Activated T-cell treated with anti-CD3 and anti-CD28 coated beads, Interleukin-2, amount 50 U/mL, for 4 hours (primary cell): ENCODE data around the gene GALT. TPM values are rescaled to one million over a fixed set of nuclear protein-coding genes. Genes with fewer than 3 reads are reported as not detected.

Source experiments
- ATAC-seq, 2 donors: fragments of 200-7000 bp; cut with Tn5 transposase; one replicate each; pipeline ENCODE4 v1.10.0; 2021
- DNase-seq: peaks from one replicate; pipeline ENCODE4 v3.0.0-alpha.2; 2020
- H3K27me3 Mint-ChIP-seq: one replicate; pipeline ENCODE4 v1.8.0; 2021; ENCODE audit warnings: low read depth, mixed read lengths
- H3K36me3 Mint-ChIP-seq: one replicate; pipeline ENCODE4 v1.8.0; 2022; ENCODE audit warnings: mixed read lengths; ENCODE audit not compliant: insufficient read depth
- H3K4me1 Mint-ChIP-seq: one replicate; pipeline ENCODE4 v1.8.0; 2021; ENCODE audit warnings: low read depth, mixed read lengths
- H3K4me3 Mint-ChIP-seq: one replicate; pipeline ENCODE4 v1.8.0; 2021; ENCODE audit warnings: mild to moderate bottlenecking, moderate library complexity, mixed read lengths
- H3K9me3 Mint-ChIP-seq: one replicate; pipeline ENCODE4 v1.8.0; 2021; ENCODE audit warnings: mixed read lengths
- total RNA-seq, 3 donors: library from RNA; stranded (reverse); gene quantifications; one replicate each; pipeline ENCODE4 v1.2.1, GENCODE V29; 2021

The GALT gene
- 10 to 100 TPM; 29.8 to 37.7 (median 30.3) TPM for total RNA-seq

DNA sequence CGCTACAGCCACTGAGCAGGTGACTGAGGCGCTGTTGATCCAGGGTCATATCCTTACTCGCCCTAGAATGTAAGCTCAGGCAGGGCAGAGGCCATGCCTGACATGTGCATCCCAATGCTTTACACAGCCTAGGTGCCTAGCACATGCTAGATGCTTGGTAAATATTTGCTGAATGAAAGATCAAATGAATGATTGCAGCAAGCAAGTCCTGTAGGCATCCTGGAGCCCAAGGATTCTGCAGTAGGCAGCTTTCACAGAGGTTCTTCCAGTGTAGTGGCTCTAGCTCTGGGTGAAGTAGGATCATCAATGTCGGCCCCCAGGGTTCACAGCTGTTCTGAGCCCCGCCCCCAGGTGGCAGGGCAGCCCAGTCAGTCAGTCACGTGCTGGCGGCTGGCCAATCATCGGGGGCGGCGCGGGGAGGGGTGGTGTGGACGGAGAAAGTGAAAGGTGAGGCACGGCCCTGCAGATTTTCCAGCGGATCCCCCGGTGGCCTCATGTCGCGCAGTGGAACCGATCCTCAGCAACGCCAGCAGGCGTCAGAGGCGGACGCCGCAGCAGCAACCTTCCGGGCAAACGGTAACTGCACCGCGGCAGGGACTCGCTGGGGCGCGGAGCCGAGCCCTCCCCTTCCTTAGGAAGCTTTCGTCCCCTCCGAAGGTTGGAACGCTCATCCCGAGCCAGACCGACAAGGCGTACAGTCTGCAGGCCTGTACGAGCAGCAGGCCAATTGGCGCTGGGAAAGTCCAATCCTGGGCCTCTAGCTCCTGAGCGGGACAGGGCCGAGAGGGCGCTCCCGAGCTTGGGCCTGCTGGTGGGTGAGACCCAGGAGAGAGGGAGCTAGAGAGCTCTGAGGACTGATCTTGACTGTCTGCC lies at the start of gene GALT:
TSS of gene GALT (plus strand) at position 465 of the 873 bp plus-strand sequence. CDS start at position 495, 30 bp downstream.
- no peaks in the 10 kb centered on the region for H3K9me3 Mint-ChIP-seq
- peaks cover 17% of the 10 kb centered on the region for H3K36me3 Mint-ChIP-seq
- H3K27me3 Mint-ChIP-seq, result no peaks in the 10 kb centered on the region
- peak within 1 kb of the TSS; percentile 91 for H3K4me3 Mint-ChIP-seq
- ATAC-seq, result peak; percentile 87 to 89
- H3K4me1 Mint-ChIP-seq, result peaks cover 30% of the 10 kb centered on the region
- DNase-seq, result peak; percentile 97

DNA sequence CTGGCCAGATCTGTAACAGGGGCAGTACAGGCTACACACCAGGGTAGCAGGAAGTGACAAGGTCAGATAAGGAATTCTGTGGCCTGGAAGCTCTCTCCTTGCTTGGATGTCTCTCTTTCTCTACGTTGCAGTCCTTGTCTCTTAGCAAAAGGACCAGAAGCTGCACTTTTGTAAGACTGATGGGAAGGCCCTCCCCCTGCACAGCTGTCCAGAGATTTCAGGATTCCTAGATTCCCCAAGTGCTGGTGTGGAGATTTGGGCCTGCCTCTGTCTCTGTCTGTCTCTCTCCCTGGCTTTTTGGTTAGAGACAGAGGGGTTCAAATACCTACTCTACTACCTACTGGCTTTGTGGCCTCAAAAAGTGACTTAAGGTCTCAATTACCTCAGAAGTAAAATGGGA lies 46.9 kb upstream of the GALT start:
- peaks cover 15% of the 10 kb centered on the region for H3K27me3 Mint-ChIP-seq
- DNase-seq (no peak), ATAC-seq (no peak)
- H3K4me1 Mint-ChIP-seq, result no peaks in the 10 kb centered on the region
- H3K9me3 Mint-ChIP-seq, result no peaks in the 10 kb centered on the region
- H3K4me3 Mint-ChIP-seq, result no peak overlapping the region
- no peaks in the 10 kb centered on the region for H3K36me3 Mint-ChIP-seq

DNA sequence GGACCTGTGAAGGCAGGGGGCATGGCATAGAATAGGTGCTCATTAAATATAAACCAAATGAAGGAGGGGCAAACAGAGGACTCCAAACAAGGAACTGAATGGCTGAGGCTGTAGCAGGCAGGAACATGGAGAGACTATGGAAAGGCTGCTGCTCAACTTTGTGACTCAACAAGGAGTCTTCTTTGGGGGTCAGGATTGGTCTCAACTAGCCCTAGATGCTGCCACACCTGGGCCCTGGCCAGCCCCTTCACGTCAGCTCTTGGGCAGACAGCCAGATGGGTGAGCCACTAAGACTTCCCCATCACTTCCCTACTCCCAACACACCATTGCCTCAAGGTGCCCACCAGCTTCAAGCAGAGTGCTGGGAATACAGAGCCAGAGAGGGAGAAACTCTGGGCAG lies 45.6 kb upstream of the GALT start:
- Mint-ChIP-seq H3K9me3 (no peaks in the 10 kb centered on the region), H3K4me3 (no peak overlapping the region)

DNA sequence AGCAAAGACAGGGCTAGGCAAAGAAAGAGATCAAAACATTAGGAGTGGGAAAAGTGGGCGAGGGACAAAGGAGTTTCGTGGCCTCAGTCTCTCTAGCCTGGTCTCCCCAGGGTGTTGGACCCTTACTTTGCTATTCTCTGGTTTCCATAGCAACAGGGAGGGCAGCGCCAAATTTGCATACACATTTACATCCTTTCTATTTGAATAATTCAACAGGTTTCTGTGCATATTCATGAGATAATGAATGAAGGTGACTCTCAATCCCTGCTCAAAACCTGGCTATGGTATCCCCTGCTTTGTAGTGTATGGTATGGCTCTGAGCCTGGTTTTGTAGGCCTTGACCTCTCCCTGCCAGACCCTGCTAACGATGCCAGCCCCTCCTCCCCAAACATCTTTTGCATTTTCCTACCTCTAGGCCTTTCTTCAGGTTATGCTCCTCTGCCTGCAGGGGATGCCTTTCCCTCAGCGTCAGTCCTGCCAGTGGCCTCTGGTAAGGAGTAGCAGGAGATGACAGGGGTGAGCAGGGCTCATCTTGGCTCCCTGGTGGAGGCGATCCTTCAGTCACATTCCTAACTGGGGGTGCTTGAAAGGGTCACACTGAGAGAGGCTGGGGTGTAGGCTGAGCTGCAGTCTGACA lies 44.4 kb upstream of the GALT start:
- Mint-ChIP-seq H3K9me3 (no peaks in the 10 kb centered on the region), H3K27me3 (peaks cover 3% of the 10 kb centered on the region), H3K4me3 (no peak overlapping the region), H3K36me3 (no peaks in the 10 kb centered on the region), H3K4me1 (no peaks in the 10 kb centered on the region)
- DNase-seq (no peak), ATAC-seq (no peak)

More for the DNA sequence above, 45.6 kb upstream of the GALT start:
- Mint-ChIP-seq H3K4me1 (no peaks in the 10 kb centered on the region), H3K27me3 (peaks cover 11% of the 10 kb centered on the region), H3K36me3 (no peaks in the 10 kb centered on the region)
- ATAC-seq, result no peak
- DNase-seq, result no peak

DNA sequence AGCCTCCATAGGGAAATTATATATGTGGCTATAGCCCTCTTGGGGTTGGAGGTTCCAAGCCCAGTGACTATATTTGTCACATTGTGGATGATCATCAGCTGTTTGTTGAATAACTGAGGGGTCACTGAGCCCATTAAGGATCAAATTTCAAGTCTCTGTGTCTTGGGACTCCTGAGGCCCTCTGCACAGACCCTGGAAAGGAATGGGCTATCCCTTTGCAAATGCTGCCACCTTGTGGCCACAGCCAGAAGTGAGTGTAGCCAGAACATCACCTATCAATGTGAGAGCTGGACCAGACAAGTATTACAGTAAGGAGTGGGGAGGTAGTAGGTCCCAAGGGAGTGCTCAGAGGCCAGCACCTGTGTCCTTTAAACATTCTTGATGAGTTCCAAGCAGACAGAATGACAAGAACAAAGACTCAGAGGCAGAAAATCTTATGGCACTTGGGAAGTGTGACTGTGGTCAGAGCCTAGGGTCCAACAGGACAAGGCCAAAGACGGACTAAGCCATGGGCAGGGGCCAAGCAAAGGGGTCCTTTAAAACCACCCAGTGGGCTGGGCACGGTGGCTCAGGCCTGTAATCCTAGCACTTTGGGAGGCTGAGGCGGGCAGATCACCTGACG lies 42.8 kb upstream of the GALT start:
- DNase-seq (peak; percentile 80), ATAC-seq (peak; percentile 93 to 98)
- no peaks in the 10 kb centered on the region for H3K36me3 Mint-ChIP-seq
- H3K4me3 Mint-ChIP-seq, result no peak overlapping the region
- H3K4me1 Mint-ChIP-seq, result no peaks in the 10 kb centered on the region
- H3K27me3 Mint-ChIP-seq, result peaks cover 3% of the 10 kb centered on the region
- no peaks in the 10 kb centered on the region for H3K9me3 Mint-ChIP-seq

DNA sequence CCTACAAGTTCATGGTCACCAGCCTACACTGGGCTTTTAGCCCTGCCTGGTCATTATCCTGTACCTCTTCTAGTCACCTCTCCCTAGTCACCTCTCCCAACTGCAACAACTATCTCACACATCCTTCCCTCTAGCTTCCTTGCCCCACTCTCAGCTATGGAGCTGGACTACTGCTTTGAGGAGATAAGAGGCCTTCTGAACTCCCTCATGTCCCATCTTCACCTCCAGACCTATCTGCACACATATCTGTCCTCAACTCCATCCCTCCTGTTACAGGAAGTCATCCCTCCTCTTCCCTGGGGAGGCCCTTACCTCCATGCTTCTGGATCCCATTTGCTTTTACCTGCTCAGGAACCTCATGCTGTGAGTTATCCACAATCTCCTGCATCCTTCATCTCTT lies 40.3 kb upstream of the GALT start:
- H3K27me3 Mint-ChIP-seq, result peaks cover 3% of the 10 kb centered on the region
- H3K36me3 Mint-ChIP-seq, result no peaks in the 10 kb centered on the region

DNA sequence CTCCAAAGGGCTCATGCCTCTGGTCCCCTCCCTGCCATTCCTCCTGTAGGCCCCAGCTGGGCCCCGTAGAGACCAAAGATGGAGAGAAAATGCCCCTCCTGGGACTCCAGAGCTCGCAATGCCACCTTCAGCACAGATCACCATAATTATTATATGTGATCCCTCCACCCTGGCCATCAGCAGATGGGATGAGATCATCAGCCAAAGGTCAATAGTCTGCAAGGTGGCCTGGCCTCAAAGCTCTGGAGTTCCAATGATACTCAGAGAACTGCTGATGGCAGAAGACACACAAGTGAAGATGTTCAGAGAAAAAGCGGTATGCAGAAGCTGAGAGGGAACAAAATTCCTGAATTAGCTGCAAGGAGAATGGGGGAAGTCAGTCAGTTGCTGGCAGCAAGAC lies 39.6 kb upstream of the GALT start:
- Mint-ChIP-seq H3K27me3 (peaks cover 3% of the 10 kb centered on the region), H3K36me3 (no peaks in the 10 kb centered on the region), H3K9me3 (no peaks in the 10 kb centered on the region), H3K4me3 (no peak overlapping the region), H3K4me1 (peaks cover 8% of the 10 kb centered on the region)
- no peak for DNase-seq
- ATAC-seq, result no peak

More for the DNA sequence above, 40.3 kb upstream of the GALT start:
- DNase-seq (no peak), ATAC-seq (no peak)
- H3K4me1 Mint-ChIP-seq, result peaks cover 5% of the 10 kb centered on the region
- no peaks in the 10 kb centered on the region for H3K9me3 Mint-ChIP-seq
- H3K4me3 Mint-ChIP-seq, result no peak overlapping the region

DNA sequence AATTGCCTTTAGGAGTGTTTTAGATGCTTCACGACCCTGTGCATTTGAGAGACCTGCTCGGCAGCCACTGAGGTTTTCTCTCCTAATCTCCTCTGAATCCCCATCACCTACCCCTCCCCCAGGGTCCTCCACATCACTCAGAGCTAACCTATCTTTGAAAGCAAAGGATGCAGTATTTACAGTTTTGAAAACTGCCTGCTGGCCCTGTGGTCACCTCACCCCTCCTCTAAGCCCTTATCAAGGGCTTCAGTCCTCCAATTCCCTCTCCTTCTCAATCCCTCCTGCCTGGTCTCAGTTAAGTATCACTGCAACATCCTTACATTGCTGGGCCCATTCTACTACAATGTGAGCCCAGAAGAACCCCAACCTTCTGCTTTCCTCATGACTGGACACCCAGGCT lies 39.1 kb upstream of the GALT start:
- Mint-ChIP-seq H3K9me3 (no peaks in the 10 kb centered on the region), H3K4me1 (peaks cover 10% of the 10 kb centered on the region), H3K4me3 (no peak overlapping the region), H3K27me3 (peaks cover 3% of the 10 kb centered on the region), H3K36me3 (no peaks in the 10 kb centered on the region)
- DNase-seq (no peak), ATAC-seq (no peak)

DNA sequence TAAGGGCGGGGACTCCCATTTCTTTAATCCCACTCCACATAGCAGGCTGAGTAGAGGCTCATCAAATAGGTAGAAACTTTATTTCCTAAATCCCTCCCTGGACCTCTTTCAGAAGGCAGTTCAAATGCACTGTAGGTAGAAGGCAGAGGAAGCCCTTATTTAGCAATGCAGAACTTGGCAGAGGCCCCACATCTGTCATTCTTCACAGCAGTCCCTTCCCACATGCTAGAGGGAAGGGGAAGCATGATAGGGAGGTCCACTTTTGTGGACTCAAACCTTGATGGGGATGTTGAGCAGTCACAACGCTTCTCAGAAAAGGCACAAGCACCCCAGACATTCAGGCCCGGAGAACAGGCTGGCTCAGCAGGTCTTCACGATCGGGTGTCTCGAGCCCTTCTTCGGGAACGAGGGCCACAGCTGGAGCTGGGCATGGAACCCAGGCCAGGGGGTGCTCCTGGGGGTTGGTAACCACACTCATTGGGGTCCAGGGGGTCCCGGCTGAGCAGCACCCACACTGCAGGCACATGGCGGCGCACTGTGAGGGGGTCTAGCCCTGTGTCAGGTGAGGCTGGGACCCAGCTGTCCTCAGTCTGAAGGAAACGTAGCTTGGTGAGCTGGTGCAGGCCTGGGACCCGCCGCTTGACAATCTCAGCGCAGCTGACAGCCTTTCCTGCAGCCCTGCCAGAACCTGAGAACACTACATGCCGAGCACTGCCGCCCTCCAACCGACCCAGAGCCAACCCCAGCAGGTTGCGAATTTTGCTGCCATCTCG lies 35.9 kb upstream of the GALT start:
- Mint-ChIP-seq H3K9me3 (no peaks in the 10 kb centered on the region), H3K4me3 (peak overlapping the region; percentile 86), H3K36me3 (no peaks in the 10 kb centered on the region), H3K4me1 (peaks cover 19% of the 10 kb centered on the region), H3K27me3 (no peaks in the 10 kb centered on the region)
- DNase-seq (no peak), ATAC-seq (no peak)

DNA sequence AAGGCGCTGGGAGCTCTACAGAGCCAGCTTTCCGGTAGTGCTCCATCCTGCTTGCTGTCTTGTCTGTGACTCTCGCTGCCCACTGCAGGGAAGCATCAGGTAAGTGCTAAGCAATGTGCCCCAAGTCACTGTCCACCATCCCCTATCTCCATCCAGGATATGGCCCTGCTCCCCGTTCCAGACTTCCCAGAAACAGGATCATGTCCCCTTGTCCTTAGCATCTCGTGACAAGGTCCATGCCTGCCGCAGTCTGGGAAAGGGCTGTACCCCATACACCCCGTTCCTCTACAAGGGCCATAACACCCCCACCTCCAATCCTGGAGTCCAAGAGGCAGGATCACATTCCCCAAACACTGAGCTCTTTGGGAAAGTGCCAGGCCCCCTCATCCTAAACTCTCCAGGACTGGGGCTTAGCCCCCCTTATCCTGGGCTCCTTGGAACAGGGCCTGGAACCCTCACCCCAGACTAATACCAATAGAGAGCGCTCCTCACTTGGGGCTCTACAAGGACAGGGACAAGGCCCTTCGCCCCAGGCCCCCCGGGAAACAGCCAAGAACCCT lies 35.1 kb upstream of the GALT start:
- no peaks in the 10 kb centered on the region for H3K27me3 Mint-ChIP-seq
- peaks cover 2% of the 10 kb centered on the region for H3K36me3 Mint-ChIP-seq
- no peaks in the 10 kb centered on the region for H3K9me3 Mint-ChIP-seq
- H3K4me3 Mint-ChIP-seq, result peak overlapping the region; percentile 86
- ATAC-seq (peak; percentile 17 to 22), DNase-seq (no peak)
- H3K4me1 Mint-ChIP-seq, result peaks cover 19% of the 10 kb centered on the region

DNA sequence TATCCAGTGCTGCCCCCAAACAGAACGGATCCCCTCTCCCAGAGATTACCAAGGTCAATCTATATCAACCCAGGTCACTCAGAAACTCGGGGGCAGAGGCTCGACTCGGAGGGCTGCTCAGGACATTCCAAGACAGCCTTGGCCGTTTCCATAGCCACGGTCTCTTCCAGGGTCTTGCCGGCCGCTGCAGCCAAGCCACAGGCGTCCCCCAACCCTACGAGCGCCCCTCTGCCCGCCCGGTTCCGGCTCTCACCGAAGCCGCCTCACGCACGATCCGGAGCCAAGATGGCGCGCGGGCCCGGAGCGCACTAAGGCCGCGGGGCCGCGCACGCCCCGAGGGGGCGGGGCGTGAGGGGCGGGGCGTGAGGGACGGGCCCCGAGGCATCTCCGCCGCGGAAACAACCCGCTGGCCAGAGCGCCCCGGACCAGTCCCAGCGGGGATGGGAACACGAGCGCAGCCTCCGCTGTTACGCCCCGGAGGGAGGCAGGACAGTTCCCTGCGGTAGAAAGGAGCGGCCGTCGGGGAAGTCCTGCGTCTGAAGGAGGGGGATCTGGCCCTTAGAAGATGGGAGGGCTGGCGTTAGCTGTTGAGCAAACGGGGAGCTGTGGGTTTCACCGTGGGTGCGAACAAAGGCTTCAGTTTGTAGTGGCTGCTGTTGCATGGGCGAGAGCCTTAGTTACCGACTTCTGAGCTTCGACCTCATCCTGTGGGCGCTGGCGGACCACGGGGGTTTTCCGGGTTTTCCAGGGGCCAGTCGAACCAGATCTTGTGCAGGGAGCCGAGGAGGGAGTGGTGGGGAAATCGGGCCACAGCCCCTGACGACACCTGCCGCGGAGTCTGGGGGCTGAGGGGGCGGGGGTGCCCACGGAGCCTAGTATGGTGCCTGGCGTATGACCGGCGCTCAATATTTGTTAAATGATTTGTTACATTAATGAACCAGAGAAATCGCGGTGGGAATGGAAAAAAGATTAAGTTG lies 34.4 kb upstream of the GALT start, which contains the start of gene RPP25L:
TSS of gene RPP25L (minus strand) at position 287 of the 977 bp plus-strand sequence. CDS start 801 bp downstream, outside the sequence.
- peak within 1 kb of the TSS; percentile 86 for H3K4me3 Mint-ChIP-seq
- DNase-seq (peak; percentile 76), ATAC-seq (peak; percentile 94)
- peaks cover 6% of the 10 kb centered on the region for H3K36me3 Mint-ChIP-seq
- no peaks in the 10 kb centered on the region for H3K9me3 Mint-ChIP-seq
- peaks cover 19% of the 10 kb centered on the region for H3K4me1 Mint-ChIP-seq
- H3K27me3 Mint-ChIP-seq, result no peaks in the 10 kb centered on the region

DNA sequence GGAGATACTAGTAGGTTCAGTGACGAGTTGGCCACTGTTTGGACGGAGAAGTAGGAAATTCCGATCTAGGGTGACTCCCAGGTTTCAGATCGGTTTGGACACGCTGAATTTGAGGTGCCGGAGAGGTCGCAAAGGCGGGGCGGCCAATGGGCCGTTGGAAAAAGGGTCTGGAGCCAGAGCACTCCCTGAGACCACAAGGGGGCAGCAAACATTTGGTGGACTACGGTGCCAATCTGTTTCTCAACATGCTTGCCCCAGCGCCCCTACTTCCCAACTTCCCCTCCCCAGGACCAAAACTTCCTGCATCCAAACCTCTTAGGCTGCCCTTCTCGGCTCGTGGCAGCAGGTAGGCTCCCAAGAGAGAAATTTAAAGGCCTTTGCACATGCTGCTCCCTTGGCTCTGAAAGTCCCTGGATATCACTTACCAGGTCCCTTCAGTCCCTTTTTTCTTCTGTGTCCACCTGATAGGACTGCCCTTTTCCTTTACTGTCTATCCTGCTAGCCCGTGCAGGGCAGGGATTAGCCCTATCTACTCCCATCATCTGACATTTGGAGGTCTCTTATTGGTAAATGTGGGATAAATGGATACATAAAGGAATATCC lies 33.6 kb upstream of the GALT start:
- Mint-ChIP-seq H3K27me3 (no peaks in the 10 kb centered on the region), H3K36me3 (peaks cover 10% of the 10 kb centered on the region), H3K4me1 (peaks cover 19% of the 10 kb centered on the region), H3K4me3 (peak overlapping the region; percentile 86), H3K9me3 (no peaks in the 10 kb centered on the region)
- ATAC-seq (peak; percentile 42 to 54), DNase-seq (peak; percentile 57)
